Epithelial cell of proximal tubule (primary cell): ENCODE measurements around the gene HSD11B1L. TPM values are rescaled to one million over a fixed set of nuclear protein-coding genes. Genes with fewer than 3 reads are reported as not detected.

ENCODE experiments used
- DNase-seq: peaks from one replicate; pipeline ENCODE4 v3.0.0-alpha.2; 2011; ENCODE audit warnings: low read depth
- H3K4me3 ChIP-seq: 2 replicates; pipeline ENCODE4 v1.5.1; 2011; ENCODE audit warnings: low read depth, mild to moderate bottlenecking, low read length
- CTCF ChIP-seq: conservative IDR thresholded peaks from 2 replicates; pipeline ENCODE4 v1.5.1; 2012; ENCODE audit warnings: low read depth, mild to moderate bottlenecking, low read length
- total RNA-seq: library from RNA; depleted of rRNA; stranded (reverse); fragments of >200 nt; gene quantifications from 2 replicates; pipeline ENCODE4 v1.2.3, GENCODE V29; 2015

The HSD11B1L gene
- total RNA-seq, 1 donor from 2014 or later, result 13.5 TPM

GRCh38 chr19:5673752-5674151 lies 7.1 kb upstream of the HSD11B1L start:
- no peak for TF ChIP-seq CTCF
- no peak for DNase-seq
- no peak overlapping the region for H3K4me3 ChIP-seq

- no peak overlapping the region for H3K4me3 ChIP-seq
- no peak for DNase-seq
- TF ChIP-seq CTCF, result no peak
Observed at GRCh38 chr19:5674714-5675113, 6.1 kb upstream of the HSD11B1L start.

GRCh38 chr19:5676105-5676771 lies 4.6 kb upstream of the HSD11B1L start:
- H3K4me3 ChIP-seq, result no peak overlapping the region
- no peak for TF ChIP-seq CTCF
- DNase-seq, result no peak

- no peak overlapping the region for H3K4me3 ChIP-seq
- TF ChIP-seq CTCF, result no peak
- no peak for DNase-seq
Observed at GRCh38 chr19:5676772-5677105, 4.1 kb upstream of the HSD11B1L start.

- H3K4me3 ChIP-seq, result no peak overlapping the region
- DNase-seq, result no peak
- no peak for TF ChIP-seq CTCF
Observed at GRCh38 chr19:5677136-5677535, 3.7 kb upstream of the HSD11B1L start.

GRCh38 chr19:5677580-5677979 lies 3.2 kb upstream of the HSD11B1L start:
- no peak overlapping the region for H3K4me3 ChIP-seq
- no peak for DNase-seq
- no peak for TF ChIP-seq CTCF

- no peak for DNase-seq
- H3K4me3 ChIP-seq, result no peak overlapping the region
- no peak for TF ChIP-seq CTCF
Observed at GRCh38 chr19:5678071-5678718, 2.6 kb upstream of the HSD11B1L start.
